Heart right ventricle (tissue), 16 donors: ENCODE results near the gene CNOT6L. TPM values are rescaled to one million over a fixed set of nuclear protein-coding genes. Genes with fewer than 3 reads are reported as not detected.

Experiments
- ATAC-seq, 8 donors: fragments of 200-7000 bp; cut with Tn5 transposase; one replicate each; pipeline ENCODE4 v1.9.1; 2020; ENCODE audit warnings: mild to moderate bottlenecking in 8 of 8, moderate library complexity in 8 of 8, moderate number of reproducible peaks in 1 of 8
- DNase-seq, 2 donors: peaks; one replicate each; pipeline ENCODE4 v3.0.0-alpha.2; 2020
- H3K27ac ChIP-seq, 10 donors: fragments of 200-600 bp; sonication (generic) in 2 of 10; one replicate each; pipeline versions ENCODE4 v1.5.0 to v1.8.0; 2020 to 2022; ENCODE audit warnings: mild to moderate bottlenecking in 3 of 10
- H3K27me3 ChIP-seq, 7 donors: fragments of 200-600 bp; one replicate each; pipeline ENCODE4 v1.8.0; 2021 to 2022; ENCODE audit warnings: mild to moderate bottlenecking in 2 of 7
- H3K36me3 ChIP-seq, 9 donors: fragments of 200-600 bp; sonication (generic) in 1 of 9; one replicate each; pipeline versions ENCODE4 v1.5.0 to v1.8.0; 2020 to 2022; ENCODE audit warnings: mild to moderate bottlenecking in 2 of 9
- H3K4me1 ChIP-seq, 9 donors: fragments of 200-600 bp; sonication (generic) in 1 of 9; one replicate each; pipeline versions ENCODE4 v1.5.0 to v1.8.0; 2020 to 2022; ENCODE audit warnings: mild to moderate bottlenecking in 4 of 9
- H3K4me3 ChIP-seq, 10 donors: fragments of 200-600 bp; sonication (generic) in 2 of 10; one replicate each; pipeline versions ENCODE4 v1.5.0 to v1.8.0; 2020 to 2022; ENCODE audit warnings: mild to moderate bottlenecking in 7 of 10, moderate library complexity in 2 of 10
- H3K9me3 ChIP-seq, 11 donors: fragments of 200-600 bp in 10 of 11; sonication (generic) in 2 of 11; one replicate each; pipeline versions ENCODE4 v1.5.0 to v1.8.0; 2013 to 2022; ENCODE audit warnings: mild to moderate bottlenecking in 2 of 11, control low read depth in 1 of 11, moderate library complexity in 1 of 11
- CTCF ChIP-seq, 9 donors: fragments of 200-600 bp; sonication (generic) in 2 of 9; IDR thresholded peaks; one replicate each; pipeline versions ENCODE4 v1.5.0 to v1.8.0; 2021 to 2022; ENCODE audit warnings: antibody characterized with exemption in 9 of 9, mild to moderate bottlenecking in 5 of 9, moderate library complexity in 1 of 9
- WGBS, 2 donors: extraction: QIAGEN DNeasy Blood & Tissue Kit; methylation state at CpG; one replicate each; pipeline ENCODE4 v1.1.7; 2013; ENCODE audit warnings: inconsistent platforms in 1 of 2; 5-methylcytosine and 5-hydroxymethylcytosine counted together
- intact Hi-C, 10 donors: fragments of 100-400 bp; cut with DNase I; formaldehyde crosslinking; loops; one replicate each; pipeline versions ENCODE4 v1.11.1 to v1.14.2; 2022
- polyA plus RNA-seq, 2 donors: library from polyadenylated mRNA; stranded (reverse); fragments of 200-250 nt; gene quantifications; one replicate each; pipeline ENCODE4 v1.2.3, GENCODE V29; 2013
- total RNA-seq, 10 donors: library from RNA; stranded (reverse); fragmentation: NEBNext Ultra II Directional in 3 of 10; extraction: Animal tissue kit (Norgen Biotek cat#: 25700) in 3 of 10; gene quantifications; one replicate each; pipeline versions ENCODE4 v1.2.1 to v1.2.4, GENCODE V29; 2021 to 2023
- donor health status: Arrhythmogenic right ventricular cardiomyopathy.
- donor health status: ischemic (EF 13 %, LVEDD 7.1; RV severe dilation, severe dysfunction).
- donor health status: healthy with polysubstance abuse.
- donor health status: DM: no; HTN: yes; CAD: no.
- donor health status: DM: no; HTN: no; CAD: no.
- donor health status: ischemic (EF 25% LVEDD 6.9; RV normal size, moderate dysfunction).
- donor health status: ischemic (EF 25% LVEDD 5.7; RV mildly dilated, moderate dysfunction).
- donor health status: healthy.
- donor health status: DM: yes; HTN: yes; CAD: no.
- donor health status: Ischemic cardiomyopathy.
- donor health status: ischemic (EF 35%, LVEDD 5.7; RV mildly dilated, moderate dysfunction).
- donor health status: nonischemic (EF 11% LVEDD 7.7; RV severe dilation, severe dysfunction).
- donor health status: DM: yes; HTN: yes; CAD: no.
- donor health status: PGD.
- donor health status: ischemic (EF 29% LVEDD 5.4; RV normal size, mild dysfunction).
- donor health status: nonischemic (EF 23%, LVEDD 6.1; RV moderate dilation, normal function).

The CNOT6L gene
- total and polyA plus RNA-seq, 12 donors: 3.2 to 32.2 (median 23.2) TPM

GRCh38 chr4:77710684-77711083, 108.5 kb downstream of the CNOT6L start:
- no peak for TF ChIP-seq CTCF (IDR thresholded peaks at IDR 0.05)
- intact Hi-C loops: no loop called here
- no peak for ATAC-seq
- Histone ChIP-seq H3K9me3 (no peaks in the 10 kb centered on the region), H3K36me3 (peaks cover 0 to 20% (median 0%) of the 10 kb centered on the region in 9 donors), H3K4me3 (no peak overlapping the region), H3K27me3 (no peaks in the 10 kb centered on the region), H3K4me1 (no peaks in the 10 kb centered on the region), H3K27ac (no peak overlapping the region)
- 94 to 97% methylated on average over 1 of the region's 1 CpG for WGBS, 2 donors
- no peak for DNase-seq

GRCh38 chr4:77710059-77710458, 109.1 kb downstream of the CNOT6L start:
- intact Hi-C loops: no loop called here
- Histone ChIP-seq H3K27ac (no peak overlapping the region), H3K36me3 (peaks cover 0 to 20% (median 0%) of the 10 kb centered on the region in 9 donors), H3K9me3 (no peaks in the 10 kb centered on the region), H3K27me3 (no peaks in the 10 kb centered on the region), H3K4me3 (no peak overlapping the region), H3K4me1 (no peaks in the 10 kb centered on the region)
- ATAC-seq (no peak), DNase-seq (no peak)
- WGBS, 2 donors: 97 to 98% methylated on average over 1 of the region's 1 CpG
- no peak for TF ChIP-seq CTCF (IDR thresholded peaks at IDR 0.05)

DNA sequence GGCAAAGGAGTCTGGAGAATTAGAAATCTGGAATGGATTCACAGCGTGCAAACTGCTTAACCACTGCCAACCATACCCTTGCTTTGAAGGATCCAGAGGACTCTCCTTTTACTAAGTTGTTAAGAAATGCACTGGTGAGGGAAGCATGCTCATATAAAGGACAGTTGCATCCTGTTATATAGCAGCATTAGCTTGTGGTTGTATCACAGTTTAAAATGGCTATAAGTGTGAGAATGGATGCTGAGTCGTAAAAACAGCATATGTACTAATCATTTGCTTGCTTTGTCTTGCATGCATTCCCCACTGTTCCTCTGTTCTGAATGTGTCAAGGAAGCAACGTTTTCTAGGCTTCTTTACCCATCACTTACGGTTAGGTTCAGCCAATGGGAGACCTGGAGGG, 112.5 kb downstream of the CNOT6L start:
- peaks cover 0 to under 1% (median 0%) of the 10 kb centered on the region in 9 donors for H3K36me3 ChIP-seq
- WGBS, 2 donors: 61 to 70% methylated on average over 4 of the region's 4 CpGs
- intact Hi-C loops: no loop called here
- no peak for ATAC-seq
- no peaks in the 10 kb centered on the region for H3K9me3 ChIP-seq
- TF ChIP-seq CTCF (IDR thresholded peaks at IDR 0.05): no peak
- H3K4me3 ChIP-seq: no peak overlapping the region
- H3K27me3 ChIP-seq: no peaks in the 10 kb centered on the region
- no peaks in the 10 kb centered on the region for H3K4me1 ChIP-seq
- no peak for DNase-seq
- no peak overlapping the region for H3K27ac ChIP-seq

GRCh38 chr4:77703666-77704065, 115.5 kb downstream of the CNOT6L start:
- intact Hi-C loops: no loop called here
- TF ChIP-seq CTCF (IDR thresholded peaks at IDR 0.05): no peak
- DNase-seq: no peak
- no peak overlapping the region for H3K27ac ChIP-seq
- H3K9me3 ChIP-seq: no peaks in the 10 kb centered on the region
- no peaks in the 10 kb centered on the region for H3K27me3 ChIP-seq
- WGBS, 2 donors: 49 to 78% methylated on average over 1 of the region's 1 CpG
- no peak for ATAC-seq
- H3K36me3 ChIP-seq: no peaks in the 10 kb centered on the region
- no peak overlapping the region for H3K4me3 ChIP-seq
- peaks cover 0 to 7% (median 0%) of the 10 kb centered on the region in 9 donors for H3K4me1 ChIP-seq
